ENCODE data around the gene FBXL17. TPM values are rescaled to one million over a fixed set of nuclear protein-coding genes. Genes with fewer than 3 reads are reported as not detected.

FBXL17 gene
- total RNA-seq, 1 donor from 2014 or later = 22.4 TPM

DNA sequence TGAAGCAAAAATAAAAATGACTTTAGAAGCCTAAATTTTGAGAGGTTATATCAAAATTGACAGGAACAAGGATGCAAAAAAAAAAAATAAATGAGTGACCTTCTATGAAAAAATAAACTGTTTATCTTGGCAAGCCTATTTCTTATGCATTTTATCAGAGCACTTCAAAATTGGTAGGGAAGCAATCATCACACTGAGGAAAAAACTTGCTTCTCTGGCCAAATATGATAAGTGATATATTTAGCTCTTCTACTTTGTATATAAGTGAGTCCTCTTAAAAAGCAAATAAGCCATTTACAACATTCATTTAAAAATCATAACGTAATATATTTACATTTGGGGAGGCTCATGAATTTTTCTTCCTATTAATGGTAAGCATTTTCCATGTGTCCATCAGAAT, 287.1 kb downstream of the FBXL17 start:
- Histone ChIP-seq H3K4me3 (ENCODE audit: low read length in 3 of 3) (no peak overlapping the region), H3K4me1 (ENCODE audit: control insufficient read depth in 3 of 3, insufficient read depth in 3 of 3, low read length in 3 of 3) (no peaks in the 10 kb centered on the region), H3K9ac (ENCODE audit: low read depth in 1 of 3, low read length in 3 of 3) (no peak overlapping the region), H3K9me3 (ENCODE audit: control insufficient read depth in 3 of 3, low read length in 3 of 3) (no peaks in the 10 kb centered on the region), H3K27ac (ENCODE audit: low read depth, low read length) (no peak overlapping the region), H3K36me3 (ENCODE audit: control insufficient read depth in 3 of 3, insufficient read depth in 3 of 3, low read length in 3 of 3) (no peaks in the 10 kb centered on the region), H3K27me3 (ENCODE audit: control insufficient read depth in 3 of 3, insufficient read depth in 3 of 3, low read length in 3 of 3) (no peaks in the 10 kb centered on the region)

- H3K27me3 ChIP-seq (ENCODE audit: control insufficient read depth in 3 of 3, insufficient read depth in 3 of 3, low read length in 3 of 3) = no peaks in the 10 kb centered on the region
- no peak overlapping the region for H3K9ac ChIP-seq (ENCODE audit: low read depth in 1 of 3, low read length in 3 of 3)
- H3K27ac ChIP-seq (ENCODE audit: low read depth, low read length) = no peak overlapping the region
- H3K4me3 ChIP-seq (ENCODE audit: low read length in 3 of 3) = no peak overlapping the region
- no peaks in the 10 kb centered on the region for H3K36me3 ChIP-seq (ENCODE audit: control insufficient read depth in 3 of 3, insufficient read depth in 3 of 3, low read length in 3 of 3)
- no peaks in the 10 kb centered on the region for H3K9me3 ChIP-seq (ENCODE audit: control insufficient read depth in 3 of 3, low read length in 3 of 3)
- H3K4me1 ChIP-seq (ENCODE audit: control insufficient read depth in 3 of 3, insufficient read depth in 3 of 3, low read length in 3 of 3) = no peaks in the 10 kb centered on the region
Observed at GRCh38 chr5:108093186-108093585, 288.7 kb downstream of the FBXL17 start.

- H3K4me3 ChIP-seq (ENCODE audit: low read length in 3 of 3) = no peak overlapping the region
- no peak overlapping the region for H3K9ac ChIP-seq (ENCODE audit: low read depth in 1 of 3, low read length in 3 of 3)
- no peaks in the 10 kb centered on the region for H3K27me3 ChIP-seq (ENCODE audit: control insufficient read depth in 3 of 3, insufficient read depth in 3 of 3, low read length in 3 of 3)
- no peaks in the 10 kb centered on the region for H3K36me3 ChIP-seq (ENCODE audit: control insufficient read depth in 3 of 3, insufficient read depth in 3 of 3, low read length in 3 of 3)
- no peaks in the 10 kb centered on the region for H3K4me1 ChIP-seq (ENCODE audit: control insufficient read depth in 3 of 3, insufficient read depth in 3 of 3, low read length in 3 of 3)
- no peak overlapping the region for H3K27ac ChIP-seq (ENCODE audit: low read depth, low read length)
- no peaks in the 10 kb centered on the region for H3K9me3 ChIP-seq (ENCODE audit: control insufficient read depth in 3 of 3, low read length in 3 of 3)
Observed at GRCh38 chr5:108090946-108091345, 291.0 kb downstream of the FBXL17 start.

DNA sequence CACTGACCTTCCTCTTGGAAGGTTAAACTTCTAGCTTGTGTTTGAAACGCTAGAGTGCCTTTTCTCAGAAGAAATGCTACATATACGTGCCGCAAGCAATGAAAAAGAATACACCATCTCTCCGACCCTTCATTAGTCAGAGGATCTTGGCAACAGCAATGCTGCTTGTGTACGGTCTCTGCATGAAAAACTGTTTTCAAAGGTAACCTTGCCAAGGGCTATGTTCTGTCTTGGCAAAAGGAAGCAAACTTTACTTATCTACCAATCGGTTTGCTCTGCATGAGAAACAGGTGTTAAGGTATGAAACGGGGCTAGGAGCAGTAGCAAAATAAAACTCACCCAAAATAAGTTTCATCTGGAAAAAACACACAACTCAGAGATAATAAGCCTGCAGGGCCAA, 297.8 kb downstream of the FBXL17 start:
- no peaks in the 10 kb centered on the region for H3K36me3 ChIP-seq (ENCODE audit: control insufficient read depth in 3 of 3, insufficient read depth in 3 of 3, low read length in 3 of 3)
- no peaks in the 10 kb centered on the region for H3K27me3 ChIP-seq (ENCODE audit: control insufficient read depth in 3 of 3, insufficient read depth in 3 of 3, low read length in 3 of 3)
- no peaks in the 10 kb centered on the region for H3K4me1 ChIP-seq (ENCODE audit: control insufficient read depth in 3 of 3, insufficient read depth in 3 of 3, low read length in 3 of 3)
- H3K9me3 ChIP-seq (ENCODE audit: control insufficient read depth in 3 of 3, low read length in 3 of 3) = no peaks in the 10 kb centered on the region
- H3K4me3 ChIP-seq (ENCODE audit: low read length in 3 of 3) = no peak overlapping the region
- H3K9ac ChIP-seq (ENCODE audit: low read depth in 1 of 3, low read length in 3 of 3) = peak overlapping the region in 1 of 3 donors; percentile 25
- no peak overlapping the region for H3K27ac ChIP-seq (ENCODE audit: low read depth, low read length)

GRCh38 chr5:108083232-108083631, 298.7 kb downstream of the FBXL17 start:
- no peak overlapping the region for H3K27ac ChIP-seq (ENCODE audit: low read depth, low read length)
- H3K9ac ChIP-seq (ENCODE audit: low read depth in 1 of 3, low read length in 3 of 3) = no peak overlapping the region
- no peaks in the 10 kb centered on the region for H3K36me3 ChIP-seq (ENCODE audit: control insufficient read depth in 3 of 3, insufficient read depth in 3 of 3, low read length in 3 of 3)
- no peaks in the 10 kb centered on the region for H3K9me3 ChIP-seq (ENCODE audit: control insufficient read depth in 3 of 3, low read length in 3 of 3)
- H3K4me3 ChIP-seq (ENCODE audit: low read length in 3 of 3) = no peak overlapping the region
- H3K4me1 ChIP-seq (ENCODE audit: control insufficient read depth in 3 of 3, insufficient read depth in 3 of 3, low read length in 3 of 3) = no peaks in the 10 kb centered on the region
- H3K27me3 ChIP-seq (ENCODE audit: control insufficient read depth in 3 of 3, insufficient read depth in 3 of 3, low read length in 3 of 3) = no peaks in the 10 kb centered on the region

- H3K4me3 ChIP-seq (ENCODE audit: low read length in 3 of 3) = no peak overlapping the region
- H3K9ac ChIP-seq (ENCODE audit: low read depth in 1 of 3, low read length in 3 of 3) = no peak overlapping the region
- no peaks in the 10 kb centered on the region for H3K9me3 ChIP-seq (ENCODE audit: control insufficient read depth in 3 of 3, low read length in 3 of 3)
- no peaks in the 10 kb centered on the region for H3K4me1 ChIP-seq (ENCODE audit: control insufficient read depth in 3 of 3, insufficient read depth in 3 of 3, low read length in 3 of 3)
- H3K27me3 ChIP-seq (ENCODE audit: control insufficient read depth in 3 of 3, insufficient read depth in 3 of 3, low read length in 3 of 3) = no peaks in the 10 kb centered on the region
- no peak overlapping the region for H3K27ac ChIP-seq (ENCODE audit: low read depth, low read length)
- H3K36me3 ChIP-seq (ENCODE audit: control insufficient read depth in 3 of 3, insufficient read depth in 3 of 3, low read length in 3 of 3) = no peaks in the 10 kb centered on the region
Observed at GRCh38 chr5:108081707-108082106, 300.2 kb downstream of the FBXL17 start.

DNA sequence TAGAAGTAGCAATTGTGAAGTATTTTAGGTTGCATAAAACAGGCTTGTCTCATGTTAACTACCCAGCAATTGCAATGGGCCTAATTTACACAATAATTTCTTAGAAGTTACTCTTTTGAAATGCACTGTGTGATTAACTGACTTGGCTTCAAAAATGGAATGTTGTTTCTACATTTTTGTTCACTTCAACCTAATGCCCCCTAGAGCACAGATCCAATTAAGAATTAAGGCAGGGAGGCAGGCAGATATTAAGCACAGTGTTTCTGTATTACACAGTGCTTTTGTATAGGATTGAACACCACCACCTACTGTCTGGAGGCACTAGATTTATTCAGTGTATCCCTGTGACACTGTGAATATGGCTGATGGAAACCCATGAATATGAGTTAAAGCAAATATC, 302.1 kb downstream of the FBXL17 start:
- H3K9me3 ChIP-seq (ENCODE audit: control insufficient read depth in 3 of 3, low read length in 3 of 3) = no peaks in the 10 kb centered on the region
- no peaks in the 10 kb centered on the region for H3K36me3 ChIP-seq (ENCODE audit: control insufficient read depth in 3 of 3, insufficient read depth in 3 of 3, low read length in 3 of 3)
- H3K9ac ChIP-seq (ENCODE audit: low read depth in 1 of 3, low read length in 3 of 3) = no peak overlapping the region
- H3K4me3 ChIP-seq (ENCODE audit: low read length in 3 of 3) = no peak overlapping the region
- no peaks in the 10 kb centered on the region for H3K27me3 ChIP-seq (ENCODE audit: control insufficient read depth in 3 of 3, insufficient read depth in 3 of 3, low read length in 3 of 3)
- no peak overlapping the region for H3K27ac ChIP-seq (ENCODE audit: low read depth, low read length)
- H3K4me1 ChIP-seq (ENCODE audit: control insufficient read depth in 3 of 3, insufficient read depth in 3 of 3, low read length in 3 of 3) = no peaks in the 10 kb centered on the region

DNA sequence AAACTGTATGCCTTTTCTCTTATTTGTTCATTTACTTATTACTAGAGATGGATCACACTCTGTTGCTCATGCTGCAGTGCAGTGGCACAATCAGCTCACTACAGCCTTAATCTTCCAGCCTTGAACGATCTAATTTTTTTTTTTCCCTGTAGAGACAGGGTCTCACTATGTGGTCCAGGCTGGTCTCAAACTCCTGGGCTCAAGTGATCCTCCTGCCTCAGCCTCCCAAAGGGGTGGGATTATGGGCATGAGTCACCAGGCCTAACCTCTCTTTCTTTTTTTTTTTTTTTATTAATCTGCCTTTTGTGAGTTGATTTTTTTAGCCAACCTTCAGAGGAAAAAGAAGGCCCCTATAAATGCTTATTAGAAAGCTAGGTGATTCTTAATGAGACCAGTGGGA, 303.0 kb downstream of the FBXL17 start:
- Histone ChIP-seq H3K36me3 (ENCODE audit: control insufficient read depth in 3 of 3, insufficient read depth in 3 of 3, low read length in 3 of 3) (no peaks in the 10 kb centered on the region), H3K4me3 (ENCODE audit: low read length in 3 of 3) (no peak overlapping the region), H3K4me1 (ENCODE audit: control insufficient read depth in 3 of 3, insufficient read depth in 3 of 3, low read length in 3 of 3) (no peaks in the 10 kb centered on the region), H3K27me3 (ENCODE audit: control insufficient read depth in 3 of 3, insufficient read depth in 3 of 3, low read length in 3 of 3) (no peaks in the 10 kb centered on the region), H3K9me3 (ENCODE audit: control insufficient read depth in 3 of 3, low read length in 3 of 3) (no peaks in the 10 kb centered on the region), H3K9ac (ENCODE audit: low read depth in 1 of 3, low read length in 3 of 3) (no peak overlapping the region), H3K27ac (ENCODE audit: low read depth, low read length) (no peak overlapping the region)

- Histone ChIP-seq H3K9ac (ENCODE audit: low read depth in 1 of 3, low read length in 3 of 3) (no peak overlapping the region), H3K27ac (ENCODE audit: low read depth, low read length) (no peak overlapping the region), H3K9me3 (ENCODE audit: control insufficient read depth in 3 of 3, low read length in 3 of 3) (no peaks in the 10 kb centered on the region), H3K27me3 (ENCODE audit: control insufficient read depth in 3 of 3, insufficient read depth in 3 of 3, low read length in 3 of 3) (no peaks in the 10 kb centered on the region), H3K4me1 (ENCODE audit: control insufficient read depth in 3 of 3, insufficient read depth in 3 of 3, low read length in 3 of 3) (no peaks in the 10 kb centered on the region), H3K4me3 (ENCODE audit: low read length in 3 of 3) (no peak overlapping the region), H3K36me3 (ENCODE audit: control insufficient read depth in 3 of 3, insufficient read depth in 3 of 3, low read length in 3 of 3) (no peaks in the 10 kb centered on the region)
Observed at GRCh38 chr5:108078345-108078744, 303.6 kb downstream of the FBXL17 start.

- Histone ChIP-seq H3K27ac (ENCODE audit: low read depth, low read length) (no peak overlapping the region), H3K4me3 (ENCODE audit: low read length in 3 of 3) (no peak overlapping the region), H3K27me3 (ENCODE audit: control insufficient read depth in 3 of 3, insufficient read depth in 3 of 3, low read length in 3 of 3) (no peaks in the 10 kb centered on the region), H3K36me3 (ENCODE audit: control insufficient read depth in 3 of 3, insufficient read depth in 3 of 3, low read length in 3 of 3) (no peaks in the 10 kb centered on the region), H3K9ac (ENCODE audit: low read depth in 1 of 3, low read length in 3 of 3) (no peak overlapping the region), H3K9me3 (ENCODE audit: control insufficient read depth in 3 of 3, low read length in 3 of 3) (no peaks in the 10 kb centered on the region), H3K4me1 (ENCODE audit: control insufficient read depth in 3 of 3, insufficient read depth in 3 of 3, low read length in 3 of 3) (peaks cover 0 to 5% (median 0%) of the 10 kb centered on the region in 3 donors)
Observed at GRCh38 chr5:108074626-108075025, 307.3 kb downstream of the FBXL17 start.

DNA sequence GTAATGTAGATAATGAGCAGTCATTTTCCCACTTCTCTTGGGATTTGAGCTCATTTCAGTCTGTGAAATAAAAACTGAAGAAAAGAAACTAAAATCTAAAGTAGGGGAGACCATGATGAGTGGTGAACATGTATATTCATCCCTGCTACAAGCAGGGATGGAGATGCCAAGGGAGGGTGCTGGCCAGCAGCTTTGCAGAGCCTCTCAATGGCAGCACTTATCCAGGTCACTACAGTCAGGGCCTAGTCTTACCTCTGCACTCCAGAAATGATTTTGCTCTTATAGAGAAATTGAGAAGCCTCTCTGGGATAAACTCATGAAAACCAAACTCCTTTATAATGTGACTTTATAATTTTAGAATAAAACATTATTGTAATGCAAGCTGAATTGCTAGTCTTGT, 317.6 kb downstream of the FBXL17 start:
- H3K4me1 ChIP-seq (ENCODE audit: control insufficient read depth in 3 of 3, insufficient read depth in 3 of 3, low read length in 3 of 3) = no peaks in the 10 kb centered on the region
- no peak overlapping the region for H3K9ac ChIP-seq (ENCODE audit: low read depth in 1 of 3, low read length in 3 of 3)

More for the DNA sequence above, 317.6 kb downstream of the FBXL17 start:
- peaks cover 0 to under 1% (median 0%) of the 10 kb centered on the region in 3 donors for H3K36me3 ChIP-seq (ENCODE audit: control insufficient read depth in 3 of 3, insufficient read depth in 3 of 3, low read length in 3 of 3)
- H3K4me3 ChIP-seq (ENCODE audit: low read length in 3 of 3) = no peak overlapping the region
- H3K27ac ChIP-seq (ENCODE audit: low read depth, low read length) = no peak overlapping the region
- H3K27me3 ChIP-seq (ENCODE audit: control insufficient read depth in 3 of 3, insufficient read depth in 3 of 3, low read length in 3 of 3) = no peaks in the 10 kb centered on the region
- H3K9me3 ChIP-seq (ENCODE audit: control insufficient read depth in 3 of 3, low read length in 3 of 3) = no peaks in the 10 kb centered on the region
